GM12864 (cell line): ENCODE data around the gene TRIO.

ENCODE experiments used
- DNase-seq: peaks from one replicate; pipeline ENCODE4 v3.0.0-alpha.2; 2011; ENCODE audit warnings: low read depth
- H3K4me3 ChIP-seq: 2 replicates; pipeline ENCODE4 v1.5.1; 2011; ENCODE audit warnings: mild to moderate bottlenecking, low read depth, low read length, control low read depth
- CTCF ChIP-seq: IDR thresholded peaks from 2 replicates; pipeline ENCODE4 v1.5.1; 2011; ENCODE audit warnings: low read depth, mild to moderate bottlenecking, moderate library complexity, low read length, control low read depth, inconsistent platforms; ENCODE audit errors: missing control alignments

Gene TRIO

DNA sequence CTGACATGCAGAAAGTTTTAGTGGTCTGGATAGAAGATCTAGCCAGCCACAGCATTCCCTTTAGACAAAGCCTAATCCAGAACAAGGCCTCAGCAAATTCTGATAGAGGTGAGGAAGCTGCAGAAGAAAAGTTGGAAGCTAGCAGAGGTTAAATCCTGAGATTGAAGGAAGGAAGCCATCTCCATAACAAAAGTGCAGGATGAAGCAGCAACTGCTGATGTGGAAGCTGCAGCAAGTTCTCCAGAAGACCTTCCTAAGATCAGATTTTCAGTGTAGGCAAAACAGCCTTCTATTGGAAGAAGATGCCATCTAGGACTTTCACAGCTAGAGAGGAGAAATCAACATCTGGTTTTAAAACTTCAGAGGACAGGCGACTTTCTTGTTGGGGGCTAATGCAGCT, 77.5 kb downstream of the TRIO start:
- no peak for TF ChIP-seq CTCF
- DNase-seq, result no peak
- no peak overlapping the region for H3K4me3 ChIP-seq

DNA sequence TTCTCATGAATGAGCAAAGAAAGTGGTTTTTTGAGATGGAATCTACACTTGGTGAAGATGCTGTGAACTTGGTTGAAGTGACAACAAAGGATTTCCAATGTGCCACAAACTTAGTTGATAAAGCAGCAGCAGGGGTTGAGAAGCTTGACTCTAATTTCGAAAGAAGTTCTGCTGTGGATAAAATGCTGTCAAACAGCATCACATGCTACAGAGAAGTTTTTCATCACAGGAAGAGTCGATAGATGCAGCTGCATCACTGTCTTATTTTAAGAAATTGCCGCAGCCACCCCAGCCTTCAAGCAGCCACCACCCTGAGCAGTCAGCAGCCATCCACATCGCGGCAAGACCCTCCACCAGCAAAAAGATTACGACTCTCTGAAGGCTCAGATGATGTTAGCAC, 78.6 kb downstream of the TRIO start:
- TF ChIP-seq CTCF, result no peak
- no peak for DNase-seq
- H3K4me3 ChIP-seq, result no peak overlapping the region

GRCh38 chr5:14222206-14222605, 79.1 kb downstream of the TRIO start:
- no peak for TF ChIP-seq CTCF
- DNase-seq, result no peak
- H3K4me3 ChIP-seq, result no peak overlapping the region

GRCh38 chr5:14223372-14223771, 80.2 kb downstream of the TRIO start:
- no peak overlapping the region for H3K4me3 ChIP-seq
- TF ChIP-seq CTCF, result no peak
- DNase-seq, result no peak

GRCh38 chr5:14225173-14225834, 82.2 kb downstream of the TRIO start:
- H3K4me3 ChIP-seq, result no peak overlapping the region
- DNase-seq, result no peak
- no peak for TF ChIP-seq CTCF

DNA sequence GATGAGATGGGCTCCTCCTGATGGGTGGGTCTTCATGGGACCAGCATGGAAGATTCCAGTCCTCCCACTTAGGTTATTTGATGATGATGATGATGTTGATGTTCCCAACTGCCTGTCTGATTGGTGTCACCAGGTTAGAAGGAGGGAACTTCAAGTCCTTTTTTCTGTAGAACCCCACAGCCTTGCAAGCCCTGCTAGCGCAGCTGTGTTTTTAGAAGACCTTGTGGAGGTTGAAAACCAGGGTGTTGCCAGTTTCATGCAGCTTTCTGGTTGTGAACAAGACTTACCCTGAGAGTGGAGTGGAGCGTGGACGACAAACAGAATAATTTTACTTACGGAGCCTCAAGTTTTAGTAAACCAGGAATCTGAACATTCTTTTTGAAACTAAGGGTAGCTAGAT, 83.0 kb downstream of the TRIO start:
- H3K4me3 ChIP-seq, result no peak overlapping the region
- no peak for TF ChIP-seq CTCF
- DNase-seq, result no peak

- no peak for TF ChIP-seq CTCF
- H3K4me3 ChIP-seq, result no peak overlapping the region
- no peak for DNase-seq
Observed at GRCh38 chr5:14226554-14226953, 83.4 kb downstream of the TRIO start.
